OCI-LY1 (cell line): ENCODE data around the gene ADCYAP1R1.

Experiments
- H2AFZ ChIP-seq: fragments of 200-600 bp; sonication (generic), shearing (Covaris generic); 2 replicates; pipeline ENCODE4 v1.6.0; 2014; ENCODE audit warnings: antibody characterized with exemption, mild to moderate bottlenecking, low read length
- H3F3A ChIP-seq: fragments of 200-600 bp; sonication (generic), shearing (Covaris generic); 2 replicates; pipeline ENCODE4 v1.6.0; 2014; ENCODE audit warnings: mild to moderate bottlenecking, antibody characterized with exemption, low read length, moderate library complexity; ENCODE audit not compliant: insufficient read depth
- H3K27ac ChIP-seq: fragments of 200-600 bp; sonication (generic); 2 replicates; pipeline ENCODE4 v1.5.1; 2014; ENCODE audit warnings: low read length, mixed run types, mild to moderate bottlenecking, low read depth; ENCODE audit not compliant: poor library complexity, severe bottlenecking
- H3K27me3 ChIP-seq: fragments of 200-600 bp; sonication (generic); 2 replicates; pipeline ENCODE4 v1.6.0; 2014; ENCODE audit warnings: antibody characterized with exemption, mild to moderate bottlenecking, low read length, moderate library complexity; ENCODE audit not compliant: insufficient read depth
- H3K36me3 ChIP-seq: fragments of 200-600 bp; sonication (generic); 2 replicates; pipeline ENCODE4 v1.6.1; 2014; ENCODE audit warnings: mild to moderate bottlenecking, antibody characterized with exemption, low read length, moderate library complexity, mixed read lengths; ENCODE audit not compliant: insufficient read depth
- H3K4me1 ChIP-seq: fragments of 200-600 bp; sonication (generic); 2 replicates; pipeline ENCODE4 v1.5.1; 2014; ENCODE audit warnings: mild to moderate bottlenecking, low read length, moderate library complexity; ENCODE audit not compliant: insufficient read depth, severe bottlenecking
- H3K4me2 ChIP-seq: fragments of 200-600 bp; sonication (generic), shearing (Covaris generic); 2 replicates; pipeline ENCODE4 v1.6.1; 2014; ENCODE audit warnings: low read length
- H3K4me3 ChIP-seq: fragments of 200-600 bp; sonication (generic); 2 replicates; pipeline ENCODE4 v1.5.1; 2014; ENCODE audit warnings: low read length, low read depth, mild to moderate bottlenecking, mixed read lengths; ENCODE audit not compliant: poor library complexity, severe bottlenecking
- H3K79me2 ChIP-seq: fragments of 200-600 bp; shearing (Covaris generic); 2 replicates; pipeline ENCODE4 v1.6.1; 2016; ENCODE audit warnings: mixed run types, low read length, mixed read lengths; ENCODE audit not compliant: insufficient read depth
- H3K9ac ChIP-seq: fragments of 200-600 bp; sonication (generic), shearing (Covaris generic); 2 replicates; pipeline ENCODE4 v1.6.1; 2014; ENCODE audit warnings: mild to moderate bottlenecking, low read length, mixed read lengths
- H3K9me2 ChIP-seq: fragments of 200-600 bp; sonication (generic), shearing (Covaris generic); 2 replicates; pipeline ENCODE4 v1.6.1; 2014; ENCODE audit warnings: low read depth, mild to moderate bottlenecking, low read length, mixed read lengths
- H3K9me3 ChIP-seq: fragments of 200-600 bp; shearing (Covaris generic); 2 replicates; pipeline ENCODE4 v1.6.1; 2014; ENCODE audit warnings: low read length, mixed read lengths
- H4K20me1 ChIP-seq: fragments of 200-600 bp; sonication (generic), shearing (Covaris generic); 2 replicates; pipeline ENCODE4 v1.6.0; 2016; ENCODE audit warnings: mild to moderate bottlenecking, low read length; ENCODE audit not compliant: insufficient read depth
- CTCF ChIP-seq: fragments of 200-600 bp; sonication (generic), shearing (Covaris generic); IDR thresholded peaks from 2 replicates; pipeline ENCODE4 v1.5.1; 2017; ENCODE audit warnings: mild to moderate bottlenecking, antibody characterized with exemption, low read length, moderate library complexity, mixed read lengths
- EZH2 ChIP-seq: fragments of 200-600 bp; sonication (generic), shearing (Covaris generic); IDR thresholded peaks from 2 replicates; pipeline ENCODE4 v1.8.0; 2017; ENCODE audit warnings: borderline replicate concordance, mixed run types, mild to moderate bottlenecking, antibody characterized with exemption, low read length, moderate library complexity, mixed read lengths

Gene ADCYAP1R1

DNA sequence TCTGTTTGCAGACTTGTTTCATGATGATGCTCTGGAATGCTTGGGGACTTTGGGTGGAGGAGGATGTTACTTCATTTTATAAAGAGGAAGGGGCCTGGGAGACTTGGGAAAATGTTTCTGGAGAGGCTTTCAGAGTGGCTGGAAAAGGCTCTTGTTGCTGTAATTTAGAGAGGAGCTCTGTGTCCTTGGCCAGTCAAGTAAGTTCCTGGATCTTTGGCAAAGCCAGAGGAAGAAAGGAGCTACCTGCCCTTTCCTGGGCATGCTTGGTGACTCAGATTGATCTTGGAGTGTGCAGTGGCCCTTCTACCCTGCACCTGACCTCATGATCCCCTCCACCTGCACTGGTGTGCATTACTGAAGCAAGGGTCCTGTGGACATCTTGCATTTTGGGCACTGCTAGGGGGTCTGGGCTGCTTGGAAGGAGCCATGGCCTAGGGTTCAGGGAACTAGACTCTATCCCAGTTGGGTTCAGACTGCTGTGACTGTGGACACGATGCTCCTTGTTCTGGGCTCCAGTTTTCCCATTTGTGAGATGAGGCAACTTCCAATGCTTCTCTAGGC, 56.1 kb downstream of the ADCYAP1R1 start:
- Histone ChIP-seq H3K4me2 (no peak overlapping the region), H3K36me3 (no peaks in the 10 kb centered on the region), H3K4me1 (no peaks in the 10 kb centered on the region), H3K27ac (no peak overlapping the region), H3K79me2 (no peaks in the 10 kb centered on the region), H3K4me3 (no peak overlapping the region), H3K9me2 (no peaks in the 10 kb centered on the region), H2AFZ (no peak overlapping the region), H3K9me3 (no peaks in the 10 kb centered on the region), H3F3A (no peaks in the 10 kb centered on the region), H3K9ac (no peak overlapping the region), H4K20me1 (no peaks in the 10 kb centered on the region), H3K27me3 (no peaks in the 10 kb centered on the region)
- no peak for TF ChIP-seq EZH2
- no peak for TF ChIP-seq CTCF

DNA sequence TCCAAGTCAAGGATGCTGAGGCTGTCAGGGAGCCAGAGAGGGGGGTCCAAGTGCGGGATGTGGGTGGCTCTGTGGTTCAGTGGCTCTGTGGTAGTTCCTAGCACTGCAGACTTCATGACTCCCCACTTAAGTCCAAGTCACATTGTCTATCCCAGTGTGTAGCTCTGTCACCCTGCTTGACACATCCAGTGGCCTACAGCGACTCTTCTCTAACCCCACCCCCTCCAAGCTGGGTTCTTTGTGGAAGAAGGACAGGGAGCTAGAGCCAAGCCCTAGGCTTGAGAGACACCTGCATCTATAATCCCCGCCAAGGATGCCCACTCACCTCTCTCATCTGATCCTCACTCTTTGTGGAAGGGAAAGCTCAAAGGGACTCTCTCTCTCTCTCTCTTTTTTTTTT, 57.6 kb downstream of the ADCYAP1R1 start:
- Histone ChIP-seq H3F3A (no peaks in the 10 kb centered on the region), H3K4me1 (no peaks in the 10 kb centered on the region), H2AFZ (no peak overlapping the region), H3K36me3 (no peaks in the 10 kb centered on the region), H3K9me2 (no peaks in the 10 kb centered on the region), H3K79me2 (no peaks in the 10 kb centered on the region), H4K20me1 (no peaks in the 10 kb centered on the region), H3K27me3 (no peaks in the 10 kb centered on the region), H3K4me3 (no peak overlapping the region), H3K27ac (no peak overlapping the region), H3K9ac (no peak overlapping the region), H3K9me3 (no peaks in the 10 kb centered on the region), H3K4me2 (no peak overlapping the region)
- TF ChIP-seq EZH2 (no peak), CTCF (no peak)

DNA sequence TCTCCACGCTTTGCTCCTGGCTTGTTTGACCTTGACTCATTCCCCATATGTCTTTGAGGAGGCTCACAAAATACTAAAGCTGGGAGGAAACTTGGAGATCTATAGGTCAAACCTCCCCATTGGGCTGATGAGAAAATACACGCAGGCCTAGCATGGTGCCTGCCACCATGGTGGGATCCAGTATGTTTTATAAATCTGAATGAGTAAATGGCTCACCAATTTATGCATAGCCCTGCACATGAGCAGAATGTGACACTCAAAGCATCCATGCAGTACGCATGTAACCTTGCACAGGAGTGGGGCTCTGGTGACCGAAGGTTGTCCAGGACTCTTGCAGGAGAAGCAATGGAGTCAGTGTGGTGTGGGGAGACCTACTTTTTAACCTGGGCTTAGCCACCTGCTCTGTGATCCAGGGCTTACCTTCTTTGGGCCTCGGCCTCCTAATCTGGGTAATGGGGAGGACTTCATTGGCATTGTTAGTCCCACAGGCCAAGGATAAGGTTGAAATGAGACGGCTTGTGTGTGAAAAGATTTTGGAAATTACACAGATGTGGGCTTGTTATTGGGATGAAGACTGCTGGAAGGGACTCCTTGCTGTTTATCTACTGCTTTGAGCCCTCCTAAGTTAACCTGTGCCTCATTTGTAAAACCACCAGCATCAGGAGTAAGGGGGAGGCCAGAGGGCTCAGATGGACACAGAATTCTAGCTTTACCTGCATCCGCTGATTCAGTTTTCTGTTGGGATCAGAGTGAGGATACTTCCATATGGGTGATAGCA, 58.4 kb downstream of the ADCYAP1R1 start:
- H3K9ac ChIP-seq, result no peak overlapping the region
- H2AFZ ChIP-seq, result no peak overlapping the region
- no peaks in the 10 kb centered on the region for H3K79me2 ChIP-seq
- H3K9me2 ChIP-seq, result no peaks in the 10 kb centered on the region
- H3K27ac ChIP-seq, result no peak overlapping the region
- no peak overlapping the region for H3K4me3 ChIP-seq
- H3K36me3 ChIP-seq, result no peaks in the 10 kb centered on the region
- no peaks in the 10 kb centered on the region for H3K9me3 ChIP-seq
- H3K4me2 ChIP-seq, result no peak overlapping the region
- TF ChIP-seq CTCF (no peak), EZH2 (no peak)
- H3K4me1 ChIP-seq, result no peaks in the 10 kb centered on the region
- H3F3A ChIP-seq, result no peaks in the 10 kb centered on the region
- no peaks in the 10 kb centered on the region for H3K27me3 ChIP-seq
- no peaks in the 10 kb centered on the region for H4K20me1 ChIP-seq
